ENCODE results near the gene RYR3. TPM values are rescaled to one million over a fixed set of nuclear protein-coding genes. Genes with fewer than 3 reads are reported as not detected.

RYR3 gene
- total RNA-seq, 2 experiments from 2014 or later: not detected

DNA sequence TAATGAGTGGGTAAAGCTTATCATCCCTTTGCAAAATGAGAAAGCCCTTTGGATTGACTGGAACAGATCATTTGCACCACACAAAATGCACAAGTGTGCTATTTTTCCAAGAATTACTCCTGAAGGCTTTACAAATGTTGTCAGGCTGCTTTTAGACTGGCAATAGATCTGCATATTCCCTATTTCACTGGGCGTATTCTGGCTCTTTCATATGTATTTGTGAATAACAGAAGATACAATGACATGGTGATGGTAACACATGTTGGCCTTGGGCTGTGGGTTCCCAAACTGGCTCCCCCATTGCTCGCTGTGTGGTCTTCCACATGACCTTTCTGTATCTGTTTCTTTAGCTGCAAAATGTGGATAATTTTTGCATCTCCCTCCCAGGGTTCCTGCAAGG lies 354.2 kb downstream of the RYR3 start:
- intact Hi-C loops (cut with micrococcal nuclease): no loop called here
- Mint-ChIP-seq H3K36me3 (no peaks in the 10 kb centered on the region), H3K9me3 (no peaks in the 10 kb centered on the region), H3K27ac (no peak overlapping the region), H3K4me3 (no peak overlapping the region), H3K4me1 (ENCODE audit: low read depth) (no peaks in the 10 kb centered on the region), H3K27me3 (no peaks in the 10 kb centered on the region)
- ChIA-PET POLR2A (no interaction called here), CTCF (no interaction called here)
- no peak for DNase-seq

- H3K36me3 Mint-ChIP-seq: no peaks in the 10 kb centered on the region
- H3K27ac Mint-ChIP-seq: no peak overlapping the region
- peaks cover 16% of the 10 kb centered on the region for H3K27me3 Mint-ChIP-seq
- no peak overlapping the region for H3K4me3 Mint-ChIP-seq
- ChIA-PET CTCF (no interaction called here), POLR2A (no interaction called here)
- no peaks in the 10 kb centered on the region for H3K9me3 Mint-ChIP-seq
- H3K4me1 Mint-ChIP-seq (ENCODE audit: low read depth): no peaks in the 10 kb centered on the region
- intact Hi-C loops (cut with micrococcal nuclease): no loop called here
- no peak for DNase-seq
These were observed 359.8 kb downstream of the RYR3 start for GRCh38 chr15:33670567-33670966.

GRCh38 chr15:33671456-33671855 lies 360.7 kb downstream of the RYR3 start:
- no peaks in the 10 kb centered on the region for H3K9me3 Mint-ChIP-seq

DNA sequence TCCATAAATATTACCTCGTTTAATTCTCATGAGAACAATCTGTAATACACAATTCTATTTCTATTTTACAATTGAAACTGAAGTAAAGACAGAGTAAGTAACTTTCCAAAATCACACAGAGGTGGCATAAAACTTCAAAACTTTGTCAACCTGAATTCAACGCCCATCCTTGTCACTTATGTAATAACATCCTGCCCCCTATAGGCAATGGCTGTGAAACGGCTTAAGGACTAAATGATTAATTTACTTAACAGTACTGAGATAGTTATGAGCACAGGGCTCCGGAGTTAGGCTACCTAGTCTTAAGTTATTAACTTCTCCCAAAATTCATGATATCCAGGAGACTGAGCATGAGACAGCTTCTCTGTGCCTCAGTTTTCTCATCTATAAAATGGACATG lies 364.5 kb downstream of the RYR3 start:
- H3K27ac Mint-ChIP-seq: no peak overlapping the region
- no peaks in the 10 kb centered on the region for H3K36me3 Mint-ChIP-seq
- H3K9me3 Mint-ChIP-seq: no peaks in the 10 kb centered on the region
- ChIA-PET CTCF (no interaction called here), POLR2A (no interaction called here)
- H3K27me3 Mint-ChIP-seq: peaks cover 16% of the 10 kb centered on the region
- no peaks in the 10 kb centered on the region for H3K4me1 Mint-ChIP-seq (ENCODE audit: low read depth)
- intact Hi-C loops (cut with micrococcal nuclease): no loop called here
- DNase-seq: no peak
- H3K4me3 Mint-ChIP-seq: no peak overlapping the region

More at GRCh38 chr15:33671456-33671855, 360.7 kb downstream of the RYR3 start:
- POLR2A ChIA-PET: no interaction called here
- intact Hi-C loops (cut with micrococcal nuclease): no loop called here
- Mint-ChIP-seq H3K4me3 (no peak overlapping the region), H3K36me3 (no peaks in the 10 kb centered on the region), H3K27me3 (peaks cover 16% of the 10 kb centered on the region), H3K27ac (no peak overlapping the region), H3K4me1 (ENCODE audit: low read depth) (no peaks in the 10 kb centered on the region)
- CTCF ChIA-PET: no interaction called here
- no peak for DNase-seq

GRCh38 chr15:33677238-33677830 lies 366.6 kb downstream of the RYR3 start:
- no peak for DNase-seq
- intact Hi-C loops (cut with micrococcal nuclease): no loop called here
- Mint-ChIP-seq H3K9me3 (no peaks in the 10 kb centered on the region), H3K4me1 (ENCODE audit: low read depth) (no peaks in the 10 kb centered on the region), H3K27me3 (peaks cover 18% of the 10 kb centered on the region), H3K27ac (no peak overlapping the region), H3K4me3 (no peak overlapping the region), H3K36me3 (no peaks in the 10 kb centered on the region)
- ChIA-PET POLR2A (no interaction called here), CTCF (no interaction called here)

DNA sequence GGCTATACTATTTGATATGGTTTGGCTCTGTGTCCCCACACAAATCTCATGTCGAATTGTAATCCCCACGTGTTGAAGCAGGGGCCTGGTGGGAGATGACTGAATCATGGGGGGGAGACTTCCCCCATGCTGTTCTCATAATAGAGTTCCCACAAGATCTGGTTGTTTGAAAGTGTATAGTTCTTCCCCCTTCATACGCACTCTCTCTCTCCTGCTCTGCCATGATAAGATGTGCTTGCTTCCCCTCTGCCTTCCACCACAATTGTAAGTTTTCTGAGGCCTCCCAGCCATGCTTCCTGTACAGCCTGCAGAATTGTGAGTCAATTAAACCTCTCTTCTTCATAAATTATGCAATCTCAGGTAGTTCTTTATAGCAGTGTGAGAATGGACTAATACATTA lies 367.4 kb downstream of the RYR3 start:
- Mint-ChIP-seq H3K4me3 (no peak overlapping the region), H3K9me3 (no peaks in the 10 kb centered on the region), H3K27me3 (peaks cover 17% of the 10 kb centered on the region), H3K4me1 (ENCODE audit: low read depth) (no peaks in the 10 kb centered on the region), H3K27ac (no peak overlapping the region), H3K36me3 (no peaks in the 10 kb centered on the region)
- POLR2A ChIA-PET: no interaction called here
- CTCF ChIA-PET: no interaction called here
- no peak for DNase-seq
- intact Hi-C loops (cut with micrococcal nuclease): no loop called here

- intact Hi-C loops (cut with micrococcal nuclease): no loop called here
- ChIA-PET CTCF (no interaction called here), POLR2A (interaction anchor here (1.0 kb wide), 1 partner anchor 599 kb away, joined by 3 read pairs; no protein-coding TSS in a partner anchor)
- Mint-ChIP-seq H3K4me1 (ENCODE audit: low read depth) (no peaks in the 10 kb centered on the region), H3K27ac (no peak overlapping the region), H3K27me3 (peaks cover 15% of the 10 kb centered on the region), H3K36me3 (no peaks in the 10 kb centered on the region), H3K9me3 (no peaks in the 10 kb centered on the region), H3K4me3 (no peak overlapping the region)
- DNase-seq: no peak
These were observed 367.8 kb downstream of the RYR3 start for GRCh38 chr15:33678602-33679001.

GRCh38 chr15:33679061-33679460 lies 368.3 kb downstream of the RYR3 start:
- DNase-seq: no peak
- ChIA-PET POLR2A (interaction anchor here (1.0 kb wide), 1 partner anchor 600 kb away, joined by 3 read pairs; no protein-coding TSS in a partner anchor), CTCF (no interaction called here)
- Mint-ChIP-seq H3K9me3 (no peaks in the 10 kb centered on the region), H3K36me3 (no peaks in the 10 kb centered on the region), H3K4me3 (no peak overlapping the region), H3K27me3 (peaks cover 11% of the 10 kb centered on the region), H3K4me1 (ENCODE audit: low read depth) (no peaks in the 10 kb centered on the region), H3K27ac (no peak overlapping the region)
- intact Hi-C loops (cut with micrococcal nuclease): no loop called here

GRCh38 chr15:33680336-33680735 lies 369.6 kb downstream of the RYR3 start:
- no peak for DNase-seq
- intact Hi-C loops (cut with micrococcal nuclease): no loop called here
- no peaks in the 10 kb centered on the region for H3K4me1 Mint-ChIP-seq (ENCODE audit: low read depth)
- no peak overlapping the region for H3K27ac Mint-ChIP-seq
- H3K4me3 Mint-ChIP-seq: no peak overlapping the region
- peaks cover 11% of the 10 kb centered on the region for H3K27me3 Mint-ChIP-seq
- CTCF ChIA-PET: no interaction called here
- H3K36me3 Mint-ChIP-seq: no peaks in the 10 kb centered on the region
- POLR2A ChIA-PET: no interaction called here
- H3K9me3 Mint-ChIP-seq: no peaks in the 10 kb centered on the region

DNA sequence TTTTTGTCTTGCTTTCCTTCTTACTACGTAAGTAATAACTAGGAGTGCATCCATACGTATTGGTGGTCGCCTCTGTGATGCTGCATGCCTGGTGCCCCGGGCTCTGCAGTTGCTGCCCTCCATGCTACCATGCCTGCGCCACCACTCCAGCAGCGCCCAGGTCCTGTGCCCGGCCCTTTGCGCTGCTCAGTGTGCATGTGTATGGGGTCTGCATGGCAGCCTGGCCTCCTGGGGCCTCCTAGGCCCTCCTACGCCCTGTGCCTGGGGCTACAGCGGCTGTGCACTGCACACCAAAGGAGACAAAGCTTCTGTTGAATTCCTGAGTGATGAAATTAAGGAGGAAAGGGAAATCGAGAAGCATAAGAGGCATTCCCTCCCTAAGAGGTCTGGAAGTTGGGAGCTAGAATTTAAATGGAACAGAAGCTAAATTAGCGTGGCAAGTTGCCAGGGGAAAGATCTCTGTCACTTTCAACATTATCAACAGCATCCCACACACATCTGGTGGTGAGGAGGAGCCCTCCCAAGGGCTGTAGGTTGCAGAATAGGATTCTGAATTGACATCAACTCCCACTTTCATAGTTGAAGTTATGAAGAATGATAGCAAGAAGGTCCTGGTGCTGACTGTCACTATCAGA lies 382.5 kb downstream of the RYR3 start:
- no peak for DNase-seq
- no peak overlapping the region for H3K27ac Mint-ChIP-seq
- ChIA-PET POLR2A (no interaction called here), CTCF (no interaction called here)
- peaks cover 7% of the 10 kb centered on the region for H3K27me3 Mint-ChIP-seq
- no peaks in the 10 kb centered on the region for H3K36me3 Mint-ChIP-seq
- no peak overlapping the region for H3K4me3 Mint-ChIP-seq
- H3K9me3 Mint-ChIP-seq: no peaks in the 10 kb centered on the region
- H3K4me1 Mint-ChIP-seq (ENCODE audit: low read depth): no peaks in the 10 kb centered on the region
- intact Hi-C loops (cut with micrococcal nuclease): no loop called here

- H3K27ac Mint-ChIP-seq: no peak overlapping the region
- intact Hi-C loops (cut with micrococcal nuclease): no loop called here
- no peaks in the 10 kb centered on the region for H3K36me3 Mint-ChIP-seq
- no peak overlapping the region for H3K4me3 Mint-ChIP-seq
- ChIA-PET CTCF (no interaction called here), POLR2A (no interaction called here)
- no peaks in the 10 kb centered on the region for H3K4me1 Mint-ChIP-seq (ENCODE audit: low read depth)
- no peak for DNase-seq
- H3K9me3 Mint-ChIP-seq: no peaks in the 10 kb centered on the region
- peaks cover 15% of the 10 kb centered on the region for H3K27me3 Mint-ChIP-seq
These were observed 387.4 kb downstream of the RYR3 start for GRCh38 chr15:33698126-33698525.

GRCh38 chr15:33699145-33699544 lies 388.4 kb downstream of the RYR3 start:
- intact Hi-C loops (cut with micrococcal nuclease): no loop called here
- H3K27me3 Mint-ChIP-seq: peaks cover 15% of the 10 kb centered on the region
- H3K27ac Mint-ChIP-seq: no peak overlapping the region
- ChIA-PET POLR2A (no interaction called here), CTCF (interaction anchor here (2.8 kb wide), 1 partner anchor 406 kb away, joined by 57 read pairs; no protein-coding TSS in a partner anchor)
- no peaks in the 10 kb centered on the region for H3K9me3 Mint-ChIP-seq
- DNase-seq: no peak
- H3K4me1 Mint-ChIP-seq (ENCODE audit: low read depth): no peaks in the 10 kb centered on the region
- H3K36me3 Mint-ChIP-seq: no peaks in the 10 kb centered on the region
- no peak overlapping the region for H3K4me3 Mint-ChIP-seq

Data from activated CD4-positive, alpha-beta memory T cell treated with anti-CD3 and anti-CD28 coated beads for 36 hours (primary cell).